ENCODE data around the gene ARMC10.

- no peak for TF ChIP-seq CTCF (IDR thresholded peaks at IDR 0.05)
- TF ChIP-seq POLR2A (IDR thresholded peaks at IDR 0.05), result no peak
- TF ChIP-seq EP300 (IDR thresholded peaks at IDR 0.05), result no peak
These were observed 40.8 kb downstream of the ARMC10 start for GRCh38 chr7:103115771-103116170.

Measured in tibial nerve (tissue), 4 donors.